OCI-LY3 (cell line): Measurements from ENCODE around the gene FBH1.

Experiments
- CTCF ChIP-seq: fragments of 200-600, 300-600 bp; sonication (generic); IDR thresholded peaks from 2 replicates; pipeline ENCODE4 v1.5.1; 2014; ENCODE audit warnings: antibody characterized with exemption, low read length, low read depth
- EZH2phosphoT487 ChIP-seq: fragments of 200-600 bp; shearing (Covaris generic); IDR thresholded peaks from 2 replicates; pipeline ENCODE4 v1.6.1; 2018; ENCODE audit warnings: antibody characterized with exemption, mixed run types, low read depth

- TF ChIP-seq CTCF (no peak), EZH2phosphoT487 (no peak)
Observed at GRCh38 chr10:5948208-5948585, 58.2 kb downstream of the FBH1 start.
